Fibroblast of the aortic adventitia (primary cell): ENCODE data around the gene MYCN. TPM values are rescaled to one million over a fixed set of nuclear protein-coding genes. Genes with fewer than 3 reads are reported as not detected.

Experiments
- DNase-seq: peaks from one replicate; pipeline ENCODE4 v3.0.0-alpha.2; 2010; ENCODE audit warnings: low read depth
- H3K4me3 ChIP-seq: 2 replicates; pipeline ENCODE4 v1.5.1; 2011; ENCODE audit warnings: low read depth, mild to moderate bottlenecking, control low read depth, low read length, moderate library complexity
- total RNA-seq: library from RNA; depleted of rRNA; stranded (reverse); fragments of >200 nt; gene quantifications from 2 replicates; pipeline ENCODE4 v1.2.3, GENCODE V29; 2012; ENCODE audit warnings: low replicate concordance
- TF ChIP-seq, protein P1 (sequence below): IDR thresholded peaks from 2 replicates; pipeline ENCODE4 v1.5.1; 2011; ENCODE audit warnings: mild to moderate bottlenecking, low read length, control low read depth, inconsistent platforms; ENCODE audit not compliant: insufficient read depth

Gene MYCN
- total RNA-seq, 1 donor, result not detected

DNA sequence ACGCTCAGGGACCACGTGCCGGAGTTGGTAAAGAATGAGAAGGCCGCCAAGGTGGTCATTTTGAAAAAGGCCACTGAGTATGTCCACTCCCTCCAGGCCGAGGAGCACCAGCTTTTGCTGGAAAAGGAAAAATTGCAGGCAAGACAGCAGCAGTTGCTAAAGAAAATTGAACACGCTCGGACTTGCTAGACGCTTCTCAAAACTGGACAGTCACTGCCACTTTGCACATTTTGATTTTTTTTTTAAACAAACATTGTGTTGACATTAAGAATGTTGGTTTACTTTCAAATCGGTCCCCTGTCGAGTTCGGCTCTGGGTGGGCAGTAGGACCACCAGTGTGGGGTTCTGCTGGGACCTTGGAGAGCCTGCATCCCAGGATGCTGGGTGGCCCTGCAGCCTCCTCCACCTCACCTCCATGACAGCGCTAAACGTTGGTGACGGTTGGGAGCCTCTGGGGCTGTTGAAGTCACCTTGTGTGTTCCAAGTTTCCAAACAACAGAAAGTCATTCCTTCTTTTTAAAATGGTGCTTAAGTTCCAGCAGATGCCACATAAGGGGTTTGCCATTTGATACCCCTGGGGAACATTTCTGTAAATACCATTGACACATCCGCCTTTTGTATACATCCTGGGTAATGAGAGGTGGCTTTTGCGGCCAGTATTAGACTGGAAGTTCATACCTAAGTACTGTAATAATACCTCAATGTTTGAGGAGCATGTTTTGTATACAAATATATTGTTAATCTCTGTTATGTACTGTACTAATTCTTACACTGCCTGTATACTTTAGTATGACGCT lies 5.8 kb downstream of the MYCN start:
- DNase-seq, result no peak
- no peak overlapping the region for H3K4me3 ChIP-seq
- TF ChIP-seq, protein P1, sequence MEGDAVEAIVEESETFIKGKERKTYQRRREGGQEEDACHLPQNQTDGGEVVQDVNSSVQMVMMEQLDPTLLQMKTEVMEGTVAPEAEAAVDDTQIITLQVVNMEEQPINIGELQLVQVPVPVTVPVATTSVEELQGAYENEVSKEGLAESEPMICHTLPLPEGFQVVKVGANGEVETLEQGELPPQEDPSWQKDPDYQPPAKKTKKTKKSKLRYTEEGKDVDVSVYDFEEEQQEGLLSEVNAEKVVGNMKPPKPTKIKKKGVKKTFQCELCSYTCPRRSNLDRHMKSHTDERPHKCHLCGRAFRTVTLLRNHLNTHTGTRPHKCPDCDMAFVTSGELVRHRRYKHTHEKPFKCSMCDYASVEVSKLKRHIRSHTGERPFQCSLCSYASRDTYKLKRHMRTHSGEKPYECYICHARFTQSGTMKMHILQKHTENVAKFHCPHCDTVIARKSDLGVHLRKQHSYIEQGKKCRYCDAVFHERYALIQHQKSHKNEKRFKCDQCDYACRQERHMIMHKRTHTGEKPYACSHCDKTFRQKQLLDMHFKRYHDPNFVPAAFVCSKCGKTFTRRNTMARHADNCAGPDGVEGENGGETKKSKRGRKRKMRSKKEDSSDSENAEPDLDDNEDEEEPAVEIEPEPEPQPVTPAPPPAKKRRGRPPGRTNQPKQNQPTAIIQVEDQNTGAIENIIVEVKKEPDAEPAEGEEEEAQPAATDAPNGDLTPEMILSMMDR, result no peak

DNA sequence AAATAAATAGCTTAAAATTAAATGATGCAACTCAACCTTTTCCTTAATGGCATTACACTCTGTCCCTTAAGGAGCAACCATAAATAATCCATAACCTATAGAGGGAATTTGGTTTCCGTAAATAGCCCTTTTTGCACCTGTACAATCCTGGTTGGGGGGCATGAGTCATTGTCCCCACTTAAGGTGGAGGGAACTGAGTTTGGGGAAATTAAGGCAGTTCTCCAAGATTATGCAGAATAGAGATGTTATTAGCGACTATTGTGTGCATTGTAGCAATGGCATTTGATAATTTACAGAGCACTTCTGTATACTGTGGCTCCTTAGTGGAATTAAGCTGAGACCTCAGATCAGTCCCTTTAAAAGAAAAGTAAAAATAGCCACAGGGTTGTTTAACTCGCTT lies 6.6 kb downstream of the MYCN start:
- DNase-seq, result no peak

DNA sequence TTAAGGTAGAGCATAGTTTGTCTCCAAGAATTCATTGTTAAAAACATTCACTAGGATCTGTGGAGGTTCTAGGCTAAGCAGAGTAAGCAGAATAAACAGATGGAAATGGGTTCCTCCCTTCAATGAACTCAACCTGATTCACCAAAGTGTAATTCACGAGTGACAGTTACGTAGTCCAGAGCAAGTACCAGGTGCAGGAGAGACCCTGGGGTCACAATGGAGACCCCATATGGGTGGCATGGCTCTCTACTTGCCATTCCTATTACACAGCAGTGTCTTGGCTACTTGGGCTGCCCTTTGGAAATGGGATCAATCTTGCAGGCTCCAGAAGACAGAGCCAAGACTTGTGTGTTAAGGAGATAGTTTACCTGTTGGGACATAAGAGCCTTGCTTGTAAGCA lies 7.1 kb downstream of the MYCN start:
- H3K4me3 ChIP-seq, result no peak overlapping the region
- no peak for DNase-seq
- TF ChIP-seq, protein P1, result no peak

More for the DNA sequence above, 6.6 kb downstream of the MYCN start:
- no peak overlapping the region for H3K4me3 ChIP-seq
- TF ChIP-seq, protein P1, result no peak

- TF ChIP-seq, protein P1, result no peak
- no peak for DNase-seq
- H3K4me3 ChIP-seq, result no peak overlapping the region
Observed at GRCh38 chr2:15948704-15948957, 8.3 kb downstream of the MYCN start.

- no peak for DNase-seq
- H3K4me3 ChIP-seq, result no peak overlapping the region
- TF ChIP-seq, protein P1, result no peak
Observed at GRCh38 chr2:15949126-15949525, 8.8 kb downstream of the MYCN start.

DNA sequence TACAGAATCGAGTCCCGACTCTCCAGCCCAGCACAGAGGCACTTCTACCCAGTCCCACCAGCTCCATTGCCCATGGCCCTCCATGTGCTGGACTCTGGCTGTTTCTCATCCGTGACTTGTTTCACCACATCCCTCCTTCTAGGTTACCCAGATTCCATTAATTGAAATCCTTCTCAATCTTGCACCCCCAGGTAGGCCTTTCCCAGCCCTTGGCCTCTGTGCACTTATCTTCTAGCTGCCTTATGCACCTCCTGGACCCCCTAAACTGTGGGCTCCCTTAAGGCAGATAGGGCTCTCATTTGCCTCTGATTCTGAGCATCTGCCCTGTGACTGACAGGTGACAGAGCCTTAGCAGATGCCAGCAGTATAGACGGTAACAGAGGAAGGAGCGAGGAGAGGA lies 9.2 kb downstream of the MYCN start:
- H3K4me3 ChIP-seq, result no peak overlapping the region
- DNase-seq, result no peak
- TF ChIP-seq, protein P1, result no peak
